ENCODE results near the gene UROC1.

Gene UROC1

GRCh38 chr3:126548556-126549466 is 31.2 kb upstream of the UROC1 start:
- no peak for DNase-seq
- in situ Hi-C loops (cut with HindIII; ENCODE audit: low pct_ligation_motif_present, low pct_unique_long_range_greater_than_20kb, low sequenced_read_pairs): no loop called here

- in situ Hi-C loops (cut with HindIII; ENCODE audit: low pct_ligation_motif_present, low pct_unique_long_range_greater_than_20kb, low sequenced_read_pairs): no loop called here
- no peak for DNase-seq
Observed at GRCh38 chr3:126547721-126548120, 30.1 kb upstream of the UROC1 start.

DNA sequence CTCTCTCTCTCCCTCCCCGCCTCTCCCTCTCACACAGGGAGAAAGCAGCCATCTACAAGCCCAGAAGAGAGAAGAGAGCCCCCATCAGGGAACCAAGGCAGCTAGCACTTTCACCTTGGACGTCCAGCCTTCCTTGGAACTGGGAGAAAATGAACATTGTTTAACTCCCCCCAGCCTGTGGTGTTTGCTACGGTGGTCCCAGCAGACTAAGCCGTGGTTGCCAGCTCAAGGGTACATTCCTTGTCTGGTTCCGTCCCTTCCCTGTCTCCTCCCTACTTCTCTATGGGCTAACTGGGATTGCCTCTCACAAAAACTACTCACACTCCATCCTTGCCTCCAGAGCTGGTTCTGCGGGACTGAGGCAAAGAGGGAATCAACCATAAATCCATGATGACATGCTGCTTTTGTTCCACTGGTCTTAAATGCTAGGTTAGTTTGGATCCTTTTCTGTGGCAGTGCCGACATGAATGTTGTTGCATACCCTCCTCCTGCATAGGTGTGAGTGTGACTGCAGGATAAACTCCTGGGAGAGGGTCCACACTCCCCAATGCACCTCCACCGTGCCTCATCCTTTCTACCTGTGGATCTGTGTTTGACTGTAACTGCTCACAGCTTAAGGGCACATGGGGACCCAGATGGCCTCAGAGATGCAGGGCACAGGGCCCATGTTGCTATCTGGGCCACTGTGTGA is 29.1 kb upstream of the UROC1 start:
- DNase-seq: no peak
- in situ Hi-C loops (cut with HindIII; ENCODE audit: low pct_ligation_motif_present, low pct_unique_long_range_greater_than_20kb, low sequenced_read_pairs): no loop called here

DNA sequence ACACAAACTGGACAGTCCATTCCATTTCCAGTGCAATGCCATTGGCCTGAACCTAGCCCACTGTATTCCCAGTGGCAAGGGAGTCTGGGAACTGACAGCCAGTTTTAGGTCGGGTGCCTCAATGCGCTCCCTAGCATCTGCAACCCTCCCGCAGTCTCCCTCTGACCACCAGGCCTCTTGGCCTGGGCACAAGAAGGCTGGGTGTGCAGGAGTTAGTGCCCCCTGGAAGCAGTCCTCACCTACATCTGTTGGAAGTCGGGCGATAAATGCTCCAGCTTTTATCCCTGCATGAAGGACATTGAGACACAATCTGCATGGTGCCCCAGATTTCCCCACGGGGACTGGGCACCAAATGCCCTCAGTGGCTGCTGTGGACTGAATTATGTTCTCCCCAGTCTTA is 28.4 kb upstream of the UROC1 start:
- in situ Hi-C loops (cut with HindIII; ENCODE audit: low pct_ligation_motif_present, low pct_unique_long_range_greater_than_20kb, low sequenced_read_pairs): no loop called here
- no peak for DNase-seq

GRCh38 chr3:126545544-126545943 is 28.0 kb upstream of the UROC1 start:
- in situ Hi-C loops (cut with HindIII; ENCODE audit: low pct_ligation_motif_present, low pct_unique_long_range_greater_than_20kb, low sequenced_read_pairs): no loop called here
- DNase-seq: no peak

GRCh38 chr3:126544596-126545281 is 27.2 kb upstream of the UROC1 start:
- in situ Hi-C loops (cut with HindIII; ENCODE audit: low pct_ligation_motif_present, low pct_unique_long_range_greater_than_20kb, low sequenced_read_pairs): no loop called here

GRCh38 chr3:126543457-126544061 is 26.0 kb upstream of the UROC1 start:
- in situ Hi-C loops (cut with HindIII; ENCODE audit: low pct_ligation_motif_present, low pct_unique_long_range_greater_than_20kb, low sequenced_read_pairs): no loop called here

More at GRCh38 chr3:126544596-126545281, 27.2 kb upstream of the UROC1 start:
- no peak for DNase-seq

GRCh38 chr3:126542340-126543241 is 25.0 kb upstream of the UROC1 start:
- in situ Hi-C loops (cut with HindIII; ENCODE audit: low pct_ligation_motif_present, low pct_unique_long_range_greater_than_20kb, low sequenced_read_pairs): no loop called here
- no peak for DNase-seq

More at GRCh38 chr3:126543457-126544061, 26.0 kb upstream of the UROC1 start:
- DNase-seq: no peak

GRCh38 chr3:126541628-126542339 is 24.2 kb upstream of the UROC1 start:
- in situ Hi-C loops (cut with HindIII; ENCODE audit: low pct_ligation_motif_present, low pct_unique_long_range_greater_than_20kb, low sequenced_read_pairs): no loop called here
- DNase-seq: no peak

- in situ Hi-C loops (cut with HindIII; ENCODE audit: low pct_ligation_motif_present, low pct_unique_long_range_greater_than_20kb, low sequenced_read_pairs): no loop called here
- no peak for DNase-seq
Observed at GRCh38 chr3:126540951-126541627, 23.5 kb upstream of the UROC1 start.

GRCh38 chr3:126540342-126540849 is 22.8 kb upstream of the UROC1 start:
- peak; percentile 92 for DNase-seq
- in situ Hi-C loops (cut with HindIII; ENCODE audit: low pct_ligation_motif_present, low pct_unique_long_range_greater_than_20kb, low sequenced_read_pairs): no loop called here

GRCh38 chr3:126539558-126540250 is 22.1 kb upstream of the UROC1 start:
- in situ Hi-C loops (cut with HindIII; ENCODE audit: low pct_ligation_motif_present, low pct_unique_long_range_greater_than_20kb, low sequenced_read_pairs): no loop called here
- no peak for DNase-seq

- in situ Hi-C loops (cut with HindIII; ENCODE audit: low pct_ligation_motif_present, low pct_unique_long_range_greater_than_20kb, low sequenced_read_pairs): no loop called here
- no peak for DNase-seq
Observed at GRCh38 chr3:126538966-126539365, 21.4 kb upstream of the UROC1 start.

DNA sequence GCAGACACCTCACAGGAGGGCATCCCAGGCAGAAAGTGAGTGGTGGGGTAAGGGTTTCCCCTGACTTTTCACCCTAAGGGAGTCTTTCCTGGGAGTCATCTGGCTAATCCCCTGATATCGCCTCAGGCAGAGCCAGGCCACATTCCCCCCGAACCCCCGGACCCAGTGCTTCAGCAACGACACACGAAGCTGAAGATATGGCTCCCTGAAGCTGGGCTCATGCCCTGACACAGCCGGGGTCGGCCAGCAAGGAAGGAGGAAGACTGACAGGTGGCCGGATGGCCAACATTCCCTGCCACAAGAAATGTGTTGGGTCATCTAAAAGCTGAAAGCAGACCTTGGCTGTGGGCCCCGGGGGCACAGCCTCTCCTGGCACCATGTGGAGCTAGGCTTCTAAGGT is 20.7 kb upstream of the UROC1 start:
- no peak for DNase-seq
- in situ Hi-C loops (cut with HindIII; ENCODE audit: low pct_ligation_motif_present, low pct_unique_long_range_greater_than_20kb, low sequenced_read_pairs): no loop called here

GRCh38 chr3:126537730-126538281 is 20.2 kb upstream of the UROC1 start:
- DNase-seq: no peak
- in situ Hi-C loops (cut with HindIII; ENCODE audit: low pct_ligation_motif_present, low pct_unique_long_range_greater_than_20kb, low sequenced_read_pairs): no loop called here
